ENCODE data around the gene GTF2A1.

GRCh38 chr14:81252278-81252677 is 31.5 kb upstream of the GTF2A1 start:
- TF ChIP-seq POLR2A (IDR thresholded peaks at IDR 0.05; ENCODE audit: low read depth, low read length) (no peak), CTCF (IDR thresholded peaks at IDR 0.05; ENCODE audit: extremely low read depth in 1 of 2, insufficient read depth in 1 of 2, low read depth in 1 of 2, low read length in 2 of 2) (no peak), POLR2AphosphoS5 (IDR thresholded peaks at IDR 0.05; ENCODE audit: insufficient read depth, low read depth, low read length) (no peak), MYC (IDR thresholded peaks at IDR 0.05; ENCODE audit: low read depth, low read length) (no peak), JUN (IDR thresholded peaks at IDR 0.05; ENCODE audit: borderline replicate concordance, insufficient read depth, insufficient read length, low read depth) (no peak), FOS (IDR thresholded peaks at IDR 0.05; ENCODE audit: borderline replicate concordance, insufficient read depth, low read length) (no peak), GATA2 (IDR thresholded peaks at IDR 0.05; ENCODE audit: insufficient read depth, insufficient read length, low read depth, low read length) (no peak)
